NCI-H1694 (cell line): ENCODE data around the gene PRTFDC1.

ENCODE experiments used
- DNase-seq: peaks from one replicate; lab custom pipeline; 2025; lab: John Stamatoyannopoulos, UW

Gene PRTFDC1

GRCh38 chr10:24872049-24872789, 80.2 kb downstream of the PRTFDC1 start:
- DNase-seq: no peak

GRCh38 chr10:24871011-24871935, 81.1 kb downstream of the PRTFDC1 start:
- no peak for DNase-seq

- no peak for DNase-seq
These were observed 82.9 kb downstream of the PRTFDC1 start for GRCh38 chr10:24869354-24870015.

GRCh38 chr10:24866604-24867583, 85.5 kb downstream of the PRTFDC1 start:
- DNase-seq: no peak

GRCh38 chr10:24865783-24866182, 86.6 kb downstream of the PRTFDC1 start:
- no peak for DNase-seq

DNA sequence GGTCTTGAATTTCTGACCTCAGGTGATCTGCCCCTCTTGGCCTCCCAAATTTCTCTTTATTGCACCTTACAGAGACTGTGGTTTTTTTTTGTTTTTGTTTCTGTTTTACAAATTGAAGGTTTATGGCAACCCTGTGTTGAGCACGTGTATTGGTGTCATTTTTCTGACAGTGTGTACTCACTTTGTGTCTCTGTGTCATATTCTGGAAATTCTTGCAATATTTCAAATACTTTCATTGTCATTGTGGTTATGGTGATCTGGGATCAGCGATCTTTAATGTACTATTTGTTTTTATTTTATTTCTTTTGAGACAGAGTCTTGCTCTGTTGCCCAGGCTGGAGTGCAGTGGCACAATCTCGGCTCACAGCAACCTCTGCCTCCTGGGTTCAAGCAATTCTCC, 89.8 kb downstream of the PRTFDC1 start:
- no peak for DNase-seq

GRCh38 chr10:24858288-24859270, 93.8 kb downstream of the PRTFDC1 start:
- peak; percentile 18 for DNase-seq

DNA sequence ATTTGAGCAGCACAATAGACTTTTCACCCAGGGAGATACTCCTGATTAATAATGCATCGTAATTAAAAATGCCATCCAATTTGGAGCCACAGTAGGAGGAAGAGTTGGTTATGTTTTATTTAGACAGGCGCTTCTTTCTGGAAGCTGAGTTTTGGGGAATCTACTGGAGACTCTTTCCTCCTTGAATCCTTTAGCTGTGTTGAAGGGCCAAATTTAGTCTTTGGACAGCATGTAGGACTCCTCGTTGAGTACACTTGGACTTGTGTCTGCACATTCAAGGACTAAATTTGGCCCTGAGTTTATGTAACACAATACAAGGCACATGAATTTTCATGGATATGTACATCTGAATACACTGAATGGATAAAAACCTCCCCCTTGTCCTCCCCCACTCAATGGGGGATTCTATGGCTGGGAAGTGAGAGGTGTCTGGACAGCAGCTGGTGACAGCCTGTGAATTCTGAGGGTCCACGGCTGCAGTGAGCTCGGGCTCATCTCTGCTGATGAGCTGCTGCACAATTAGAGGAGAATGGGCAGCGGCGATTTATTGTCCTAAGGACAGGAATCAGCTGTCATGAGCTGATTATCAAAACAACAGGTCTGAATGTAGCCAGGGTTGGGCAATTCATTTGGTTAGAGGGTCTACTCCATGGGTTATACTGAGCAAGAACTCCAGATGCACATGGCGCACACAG, 95.2 kb downstream of the PRTFDC1 start:
- DNase-seq: no peak

DNA sequence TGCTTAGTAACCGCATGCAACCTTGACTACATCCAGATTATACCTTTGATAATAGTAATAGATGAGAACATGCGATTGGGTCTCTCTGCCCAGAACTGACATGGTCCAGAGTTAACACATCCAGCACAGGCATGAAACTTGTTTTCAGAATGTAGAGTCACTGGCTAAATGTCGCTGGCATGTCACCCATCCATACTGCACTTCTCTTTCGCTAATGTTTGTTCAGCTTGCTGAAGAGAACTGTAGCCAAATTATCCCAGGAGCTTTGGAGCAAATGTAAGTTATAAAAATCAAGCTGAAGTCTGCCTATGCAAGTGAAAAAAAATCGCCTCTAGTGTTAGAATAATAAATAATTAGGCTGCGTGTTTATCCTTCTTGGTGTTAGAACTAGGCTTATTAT, 98.2 kb downstream of the PRTFDC1 start:
- DNase-seq: no peak

- no peak for DNase-seq
These were observed 98.7 kb downstream of the PRTFDC1 start for GRCh38 chr10:24853661-24854060.

GRCh38 chr10:24851629-24852028, 100.8 kb downstream of the PRTFDC1 start:
- DNase-seq: no peak

GRCh38 chr10:24850727-24851296, 101.6 kb downstream of the PRTFDC1 start:
- DNase-seq: no peak

- DNase-seq: no peak
These were observed 102.7 kb downstream of the PRTFDC1 start for GRCh38 chr10:24849501-24850299.

DNA sequence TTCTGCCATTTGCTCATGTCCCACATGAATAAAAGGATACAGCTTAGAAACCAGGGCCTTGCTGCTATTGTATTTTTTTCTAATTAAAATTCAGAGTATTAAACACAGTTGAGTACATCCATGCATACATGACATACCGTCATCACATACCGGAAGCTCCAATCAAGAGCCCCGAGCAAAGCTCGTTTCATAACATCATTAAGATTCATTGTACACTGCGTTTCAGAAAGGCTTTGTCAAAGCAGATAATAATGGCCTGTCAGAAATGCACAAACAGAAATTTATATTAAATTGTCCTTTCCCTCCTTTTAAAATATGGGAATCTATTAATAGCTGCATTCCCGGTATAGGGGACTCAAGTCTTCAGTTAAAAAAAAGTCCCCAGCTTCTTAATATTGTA, 103.4 kb downstream of the PRTFDC1 start:
- DNase-seq: no peak

DNA sequence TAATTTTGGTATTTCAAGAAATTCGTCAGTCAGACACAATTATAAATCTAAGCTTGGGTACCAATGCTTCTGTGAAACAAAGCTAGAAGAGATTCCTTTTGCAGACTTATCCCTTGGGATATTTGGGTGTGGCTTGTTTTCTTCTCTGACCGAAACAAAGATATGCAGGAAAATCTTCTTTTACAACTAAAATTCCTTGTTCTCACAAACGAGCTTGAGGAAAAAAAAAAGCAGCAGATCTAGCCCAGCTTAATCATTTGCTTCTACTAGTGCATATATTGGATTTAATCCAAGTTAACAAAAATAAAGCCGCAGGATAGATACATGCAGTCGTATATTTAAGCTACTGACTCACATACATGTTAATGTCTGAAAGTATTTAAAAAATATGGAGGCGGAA, 104.2 kb downstream of the PRTFDC1 start:
- no peak for DNase-seq

- DNase-seq: no peak
These were observed 105.0 kb downstream of the PRTFDC1 start for GRCh38 chr10:24847112-24848070.

- no peak for DNase-seq
These were observed 107.7 kb downstream of the PRTFDC1 start for GRCh38 chr10:24844742-24845141.
